Stimulated activated CD8-positive, alpha-beta memory T cell treated with anti-CD3 and anti-CD28 coated beads, Interleukin-4, amount 100 ng/mL, for 48 hours (primary cell): ENCODE results near the gene RABEP2.
"Not testable (repeated sequence)": the region's sequence is repeated elsewhere in the genome, so short reads cannot be mapped to it uniquely, and the experiment has no call there.

ENCODE experiments used
- DNase-seq: peaks from one replicate; pipeline ENCODE4 v3.0.0-alpha.2; 2020

RABEP2 gene

DNA sequence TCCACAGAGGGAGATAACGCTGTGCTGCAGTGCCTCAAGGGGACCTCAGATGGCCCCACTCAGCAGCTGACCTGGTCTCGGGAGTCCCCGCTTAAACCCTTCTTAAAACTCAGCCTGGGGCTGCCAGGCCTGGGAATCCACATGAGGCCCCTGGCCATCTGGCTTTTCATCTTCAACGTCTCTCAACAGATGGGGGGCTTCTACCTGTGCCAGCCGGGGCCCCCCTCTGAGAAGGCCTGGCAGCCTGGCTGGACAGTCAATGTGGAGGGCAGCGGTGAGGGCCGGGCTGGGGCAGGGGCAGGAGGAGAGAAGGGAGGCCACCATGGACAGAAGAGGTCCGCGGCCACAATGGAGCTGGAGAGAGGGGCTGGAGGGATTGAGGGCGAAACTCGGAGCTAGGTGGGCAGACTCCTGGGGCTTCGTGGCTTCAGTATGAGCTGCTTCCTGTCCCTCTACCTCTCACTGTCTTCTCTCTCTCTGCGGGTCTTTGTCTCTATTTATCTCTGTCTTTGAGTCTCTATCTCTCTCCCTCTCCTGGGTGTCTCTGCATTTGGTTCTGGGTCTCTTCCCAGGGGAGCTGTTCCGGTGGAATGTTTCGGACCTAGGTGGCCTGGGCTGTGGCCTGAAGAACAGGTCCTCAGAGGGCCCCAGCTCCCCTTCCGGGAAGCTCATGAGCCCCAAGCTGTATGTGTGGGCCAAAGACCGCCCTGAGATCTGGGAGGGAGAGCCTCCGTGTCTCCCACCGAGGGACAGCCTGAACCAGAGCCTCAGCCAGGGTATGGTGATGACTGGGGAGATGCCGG is 7.5 kb upstream of the RABEP2 start:
- no peak for DNase-seq

DNA sequence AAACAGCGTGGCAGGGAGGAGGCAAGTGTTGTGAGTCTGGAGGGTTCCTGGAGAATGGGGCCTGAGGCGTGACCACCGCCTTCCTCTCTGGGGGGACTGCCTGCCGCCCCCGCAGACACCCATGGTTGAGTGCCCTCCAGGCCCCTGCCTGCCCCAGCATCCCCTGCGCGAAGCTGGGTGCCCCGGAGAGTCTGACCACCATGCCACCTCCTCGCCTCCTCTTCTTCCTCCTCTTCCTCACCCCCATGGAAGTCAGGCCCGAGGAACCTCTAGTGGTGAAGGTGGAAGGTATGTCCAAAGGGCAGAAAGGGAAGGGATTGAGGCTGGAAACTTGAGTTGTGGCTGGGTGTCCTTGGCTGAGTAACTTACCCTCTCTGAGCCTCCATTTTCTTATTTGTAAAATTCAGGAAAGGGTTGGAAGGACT is 6.8 kb upstream of the RABEP2 start, which contains the start of gene CD19:
TSS of gene CD19 (plus strand) at position 171 of the 425 bp plus-strand sequence. CDS start at position 201, 30 bp downstream.
- DNase-seq = no peak

DNA sequence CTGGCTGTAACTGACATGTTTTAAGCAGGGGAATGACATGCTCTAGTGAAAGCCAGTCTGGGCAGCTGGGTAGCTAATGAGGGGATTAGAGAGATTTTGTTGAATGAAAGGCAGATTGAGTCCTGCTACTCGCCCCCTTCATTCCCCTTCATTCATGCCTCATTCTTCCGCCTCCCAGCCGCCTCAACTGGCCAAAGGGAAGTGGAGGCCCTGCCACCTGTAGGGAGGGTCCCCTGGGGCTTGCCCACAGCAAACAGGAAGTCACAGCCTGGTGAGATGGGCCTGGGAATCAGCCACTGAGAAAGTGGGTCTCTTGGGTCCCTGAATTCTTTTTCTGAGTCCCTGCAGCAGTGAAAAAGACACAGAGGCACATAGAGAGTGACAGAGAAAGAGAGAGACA is 5.6 kb upstream of the RABEP2 start:
- no peak for DNase-seq

DNA sequence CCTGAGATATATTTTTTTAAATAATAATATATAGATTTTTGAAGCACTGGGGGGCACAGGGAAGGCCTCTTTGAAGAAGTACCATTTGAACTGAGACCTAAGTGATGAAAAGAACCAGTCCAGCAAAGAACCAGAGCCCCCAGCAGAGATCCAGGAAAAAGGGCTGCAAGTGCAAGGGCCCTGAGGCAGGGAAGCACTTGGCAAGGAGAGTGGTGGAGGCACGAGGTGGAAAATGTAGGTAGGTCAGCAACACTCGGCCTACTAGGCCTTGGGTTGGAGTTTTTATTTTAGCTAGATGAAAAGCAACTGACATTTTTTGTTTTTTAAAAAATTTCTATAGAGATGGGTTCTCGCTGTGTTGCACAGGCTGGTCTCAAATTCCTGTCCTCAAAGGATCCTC is 5.2 kb upstream of the RABEP2 start:
- no peak for DNase-seq

DNA sequence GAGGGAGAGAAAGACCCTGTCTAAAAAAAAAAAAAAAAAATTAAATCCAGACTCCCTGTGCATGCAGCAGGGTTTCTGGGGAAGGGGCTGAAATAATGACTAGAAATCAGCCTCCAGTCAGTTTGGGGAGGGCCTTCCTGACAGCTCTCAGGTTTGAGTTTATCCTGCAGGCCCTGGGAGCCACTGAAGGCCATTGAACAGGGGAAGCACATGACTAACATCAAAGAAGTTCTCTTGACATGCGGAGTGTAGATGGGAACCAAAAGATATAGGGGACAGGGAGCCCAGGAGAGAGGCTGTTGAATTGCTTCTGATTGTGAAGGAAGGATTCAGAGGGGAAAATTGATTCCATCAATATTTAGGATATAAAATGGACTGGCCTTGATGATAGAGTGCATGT is 2.8 kb upstream of the RABEP2 start:
- no peak for DNase-seq

DNA sequence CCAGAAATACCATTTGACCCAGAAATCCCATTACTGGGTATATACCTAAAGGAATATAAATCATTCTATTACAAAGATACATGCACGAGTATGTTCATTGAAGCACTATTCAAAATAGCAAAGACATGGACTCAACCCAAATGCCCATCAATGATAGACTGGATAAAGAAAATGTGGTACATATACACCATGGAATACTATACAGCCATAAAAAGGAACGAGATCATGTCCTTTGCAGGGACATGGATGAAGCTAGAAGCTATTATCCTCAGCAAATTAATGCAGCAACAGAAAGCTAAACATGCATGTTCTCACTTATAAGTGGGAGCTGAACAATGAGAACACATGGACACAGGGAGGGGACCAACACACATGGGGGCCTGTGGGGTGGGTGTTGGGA is 1.2 kb upstream of the RABEP2 start:
- not testable (repeated sequence) for DNase-seq

DNA sequence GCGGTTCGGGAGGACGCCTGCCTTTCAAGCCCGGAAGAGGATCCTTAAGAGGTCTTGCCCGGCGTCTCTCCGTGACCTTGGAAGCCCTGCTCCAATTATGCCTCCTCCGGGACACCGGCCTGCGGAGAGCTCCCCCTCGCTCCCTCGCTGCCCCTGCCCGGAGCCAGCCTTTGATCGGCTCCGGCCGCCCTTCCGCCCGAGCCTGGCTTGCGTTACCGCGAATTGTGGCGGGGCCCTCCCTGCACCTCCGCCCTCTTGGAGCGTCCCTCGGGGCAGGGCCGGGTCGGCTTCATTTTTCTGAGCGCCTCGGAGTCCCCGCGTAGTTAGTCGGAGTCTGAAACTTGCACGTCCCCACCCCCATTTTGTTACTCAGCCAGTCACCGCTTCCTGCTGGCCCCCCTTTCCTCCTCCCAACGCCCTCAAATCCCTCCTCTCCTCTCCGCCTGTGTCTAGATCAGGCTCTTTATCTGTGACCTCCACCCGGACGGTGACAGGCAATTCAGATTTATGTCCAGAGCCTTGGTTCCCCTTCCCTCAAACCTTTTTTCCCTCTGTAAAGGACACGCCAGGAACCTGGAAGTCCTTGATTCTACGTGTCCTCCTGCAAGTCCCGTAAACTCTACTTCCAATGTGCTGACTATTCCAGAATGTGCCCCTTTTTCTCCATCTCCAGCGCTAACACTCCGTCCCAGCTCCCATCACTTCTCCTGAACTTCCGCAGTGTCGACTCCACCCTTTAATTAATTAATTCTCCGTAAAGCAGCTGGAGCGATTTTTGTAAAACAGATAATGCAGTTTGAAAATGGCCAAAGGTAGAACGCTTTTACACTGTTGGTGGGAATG is 569 bp upstream of the RABEP2 start:
- peak; percentile 88 for DNase-seq

DNA sequence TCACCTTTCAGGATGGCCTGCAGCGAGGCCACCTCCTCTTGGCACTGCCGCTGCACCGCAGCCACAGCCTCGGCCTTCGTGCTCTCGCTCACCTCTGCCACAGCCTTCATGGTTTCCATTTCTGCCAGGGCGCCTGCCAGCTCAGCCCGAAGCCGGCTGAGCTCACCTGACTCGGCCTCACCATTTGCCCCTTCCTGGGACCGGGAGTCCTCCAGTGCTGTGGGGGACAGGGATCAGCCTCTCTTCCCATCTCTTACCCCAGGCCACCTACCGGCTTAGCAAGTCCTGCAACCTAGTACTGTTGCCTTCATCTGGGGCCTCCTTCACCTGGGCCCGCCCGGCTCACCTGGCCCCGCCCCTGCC is 658 bp downstream of the RABEP2 start:
- no peak for DNase-seq

DNA sequence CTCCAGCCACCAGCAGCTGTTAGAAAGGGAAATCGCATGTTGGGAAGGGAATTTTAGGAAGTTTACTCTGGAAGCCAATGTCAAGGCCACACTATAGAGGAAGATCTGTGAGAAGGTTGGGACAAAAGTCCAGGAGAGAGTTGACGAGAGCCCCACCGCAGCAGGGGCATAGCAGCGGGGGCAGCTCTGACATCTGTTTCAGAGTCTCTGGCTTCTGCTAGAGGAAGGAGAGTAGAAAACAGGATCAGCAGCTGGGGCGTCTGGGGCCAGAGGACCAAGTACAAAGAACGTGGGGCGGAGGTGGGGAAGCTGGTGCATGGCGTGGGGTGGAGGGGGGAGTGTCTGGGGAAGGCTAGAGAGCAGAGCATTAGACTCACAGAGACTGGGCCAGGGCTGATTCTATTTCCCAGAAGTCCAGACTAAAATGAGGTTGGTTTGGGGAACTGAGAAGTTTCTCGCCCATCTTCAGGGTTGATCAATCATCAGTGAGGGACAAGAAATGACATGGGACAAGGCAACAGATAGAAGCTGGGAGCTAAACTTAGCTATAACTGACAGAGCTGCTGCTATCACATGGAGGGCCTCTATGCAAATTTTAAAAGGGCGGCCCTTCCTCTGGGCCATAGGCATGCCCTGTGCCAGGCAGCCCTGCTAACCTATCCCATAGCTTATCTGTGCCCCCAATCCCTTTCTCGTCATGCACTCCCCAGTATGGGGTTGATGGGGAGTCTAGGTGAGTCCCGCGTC is 1.2 kb downstream of the RABEP2 start:
- DNase-seq = no peak

DNA sequence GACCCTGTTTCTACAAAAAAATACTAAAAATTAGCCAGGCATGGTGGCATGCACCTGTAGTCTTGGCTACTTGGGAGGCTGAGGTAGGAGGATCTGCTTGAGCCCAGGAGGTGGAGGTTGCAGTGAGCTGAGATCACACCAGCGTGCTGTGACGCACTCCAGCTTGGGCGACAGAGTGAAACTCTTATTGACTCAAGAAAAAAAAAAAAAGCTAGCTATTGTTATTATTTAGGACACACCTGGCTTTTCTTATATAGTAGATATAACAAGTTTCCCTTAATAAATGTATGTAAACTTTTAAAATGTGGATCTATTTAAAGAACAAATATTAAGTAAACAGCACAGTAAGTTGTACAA is 1.8 kb downstream of the RABEP2 start:
- no peak for DNase-seq

DNA sequence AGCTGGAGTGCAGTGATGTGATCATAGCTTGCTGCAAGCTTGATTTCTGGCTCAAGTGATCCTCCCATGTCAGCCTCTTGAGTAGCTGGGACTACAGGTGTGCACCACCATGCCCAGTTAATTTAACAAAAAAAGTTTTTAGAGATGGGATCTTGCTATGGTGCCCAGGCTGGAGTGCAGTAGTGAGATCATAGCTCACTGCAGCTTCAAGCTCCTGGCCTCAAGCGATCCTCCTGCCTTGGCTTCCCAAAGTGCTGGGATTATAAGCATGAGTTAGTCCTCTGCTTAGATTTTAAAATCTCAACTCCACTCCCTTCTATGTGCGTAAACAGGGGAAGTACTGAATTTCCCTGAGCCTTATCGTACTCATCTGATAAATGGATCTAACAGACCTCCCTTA is 6.3 kb downstream of the RABEP2 start:
- DNase-seq = no peak

DNA sequence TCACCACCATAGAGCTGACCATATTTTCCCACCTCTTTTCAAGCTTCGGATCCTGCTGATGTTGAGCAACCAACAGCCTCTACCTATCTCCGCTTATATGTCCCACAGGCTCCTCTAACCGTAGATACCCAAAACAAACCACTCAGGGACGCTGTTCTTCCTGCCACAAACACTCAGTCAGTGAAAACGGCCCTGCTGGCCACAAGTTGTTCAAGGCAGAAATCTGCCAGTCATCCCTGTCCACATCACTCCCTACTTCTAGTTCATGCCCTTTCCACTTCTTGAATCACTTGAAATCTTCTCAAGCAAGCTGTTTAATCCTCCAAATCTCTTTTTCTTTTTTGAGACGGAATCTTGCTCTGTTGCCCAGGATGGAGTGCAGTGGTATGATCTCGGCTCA is 7.9 kb downstream of the RABEP2 start:
- DNase-seq = no peak

DNA sequence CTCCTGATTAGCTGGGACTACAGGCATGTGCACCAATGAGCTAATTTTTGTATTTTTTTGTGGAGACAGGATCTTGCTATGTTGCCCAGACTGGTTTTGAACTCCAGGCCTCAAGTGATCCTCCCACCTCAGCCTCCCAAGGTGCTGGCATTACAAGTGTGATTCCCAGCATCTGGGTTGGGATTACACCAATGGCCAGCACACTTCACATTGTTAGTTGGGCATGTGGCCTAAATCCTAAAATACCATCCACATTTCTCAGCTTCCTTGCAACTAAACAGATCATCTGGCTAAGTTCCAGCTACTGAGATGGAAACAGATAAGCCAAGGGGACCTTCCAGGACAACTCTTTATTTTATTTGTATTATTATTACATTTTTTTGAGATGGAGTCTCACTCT is 9.9 kb downstream of the RABEP2 start:
- DNase-seq = no peak

DNA sequence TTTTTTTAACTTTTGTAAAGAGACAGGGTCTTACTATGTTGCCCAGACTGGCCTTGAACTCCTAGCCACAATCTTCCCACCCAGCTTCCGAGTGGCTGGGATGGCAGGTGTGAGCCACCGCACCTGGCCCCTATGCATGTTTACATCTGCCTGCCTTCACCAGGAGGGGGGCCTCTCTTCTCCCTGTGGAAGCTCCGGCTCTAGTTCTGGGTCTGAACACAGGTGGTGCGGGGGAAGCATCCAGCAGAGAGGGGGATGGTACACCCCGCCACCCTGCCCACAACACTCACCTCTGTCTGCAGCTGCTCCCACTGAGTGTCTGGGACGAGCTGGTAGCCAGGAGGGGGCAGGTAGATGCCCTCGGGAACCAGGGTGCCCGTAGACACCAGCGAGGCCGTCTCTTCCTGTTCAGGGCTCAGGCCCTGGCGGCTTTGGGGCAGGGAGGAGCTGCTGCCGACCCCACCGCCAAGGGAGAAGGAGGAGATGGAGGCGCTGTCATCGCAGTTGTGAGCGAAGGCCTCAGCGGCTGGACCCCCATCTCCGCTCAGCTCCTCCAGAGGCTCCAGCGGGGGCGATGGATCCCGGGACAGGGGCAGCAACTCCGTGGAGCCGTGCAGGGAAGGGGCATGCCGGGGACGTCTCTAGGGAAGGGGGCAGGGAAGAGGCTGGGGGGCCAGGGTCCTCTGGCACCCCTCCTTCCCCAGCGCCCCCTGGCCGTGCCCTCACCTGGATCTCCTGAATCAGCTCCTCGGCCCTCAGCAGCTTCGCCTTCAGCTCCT is 10.9 kb downstream of the RABEP2 start:
- no peak for DNase-seq

DNA sequence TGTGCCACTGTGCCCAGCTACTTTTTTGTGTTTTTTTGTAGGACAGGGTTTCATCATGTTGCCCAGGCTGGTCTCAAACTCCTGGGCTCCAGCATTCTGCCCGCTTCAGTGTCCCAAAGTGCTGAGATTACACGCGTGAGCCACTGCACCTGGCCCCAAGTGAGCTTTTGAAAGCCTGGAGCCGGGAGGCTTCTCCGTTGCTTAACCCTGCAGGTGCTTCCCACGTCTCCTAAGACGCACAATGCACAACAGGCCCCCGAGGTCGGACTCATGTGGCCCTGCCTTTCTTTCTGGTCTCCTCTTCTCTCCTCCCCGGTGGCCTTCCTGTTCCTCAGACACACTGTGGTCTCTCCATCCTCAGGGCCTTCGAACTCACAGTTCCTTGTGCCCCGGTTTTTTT is 12.5 kb downstream of the RABEP2 start:
- no peak for DNase-seq

DNA sequence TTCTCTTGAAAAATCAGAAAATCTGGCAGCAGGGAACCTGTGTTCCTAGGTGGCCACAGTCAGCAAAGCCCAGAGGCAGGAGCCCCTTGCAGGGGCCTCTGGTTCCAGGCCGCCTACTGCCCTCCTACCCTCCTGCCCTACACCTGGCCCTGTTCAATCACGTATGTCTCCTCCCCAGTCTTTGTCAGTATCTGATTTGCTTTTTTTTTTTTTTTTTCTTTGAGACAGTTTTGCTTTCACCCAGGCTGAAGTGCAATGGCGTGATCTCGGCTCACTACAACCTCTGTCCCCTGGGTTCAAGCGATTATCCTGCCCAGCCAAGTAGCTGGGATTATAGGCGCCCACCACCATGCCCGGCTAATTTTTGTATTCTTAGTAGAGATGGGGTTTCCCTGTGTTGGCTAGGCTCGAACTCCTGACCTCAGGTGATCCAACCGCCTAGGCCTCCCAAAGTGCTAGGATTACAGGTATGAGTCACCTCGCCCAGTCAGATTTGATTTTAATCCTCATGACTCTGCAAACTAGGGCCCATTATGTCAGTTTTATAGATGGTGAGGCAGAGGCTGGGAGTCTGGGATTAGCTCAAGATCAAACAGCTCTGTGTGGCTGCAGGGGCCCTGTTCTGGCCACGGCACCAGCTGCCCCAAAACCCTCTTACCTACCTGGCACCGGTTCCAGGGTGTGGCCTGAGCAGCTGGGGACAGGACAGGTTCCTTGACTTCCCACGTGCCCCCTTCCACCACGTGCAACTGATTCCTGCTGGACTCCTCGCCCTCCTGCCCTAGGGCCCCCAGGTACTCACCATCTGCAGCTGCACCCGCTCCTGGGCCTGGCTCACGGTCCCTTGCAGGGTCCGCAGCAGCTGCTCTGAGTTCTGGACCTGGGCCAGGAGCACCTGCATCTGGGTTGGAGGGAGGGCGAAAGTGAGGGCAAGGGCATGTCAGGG is 14.7 kb downstream of the RABEP2 start:
- no peak for DNase-seq

DNA sequence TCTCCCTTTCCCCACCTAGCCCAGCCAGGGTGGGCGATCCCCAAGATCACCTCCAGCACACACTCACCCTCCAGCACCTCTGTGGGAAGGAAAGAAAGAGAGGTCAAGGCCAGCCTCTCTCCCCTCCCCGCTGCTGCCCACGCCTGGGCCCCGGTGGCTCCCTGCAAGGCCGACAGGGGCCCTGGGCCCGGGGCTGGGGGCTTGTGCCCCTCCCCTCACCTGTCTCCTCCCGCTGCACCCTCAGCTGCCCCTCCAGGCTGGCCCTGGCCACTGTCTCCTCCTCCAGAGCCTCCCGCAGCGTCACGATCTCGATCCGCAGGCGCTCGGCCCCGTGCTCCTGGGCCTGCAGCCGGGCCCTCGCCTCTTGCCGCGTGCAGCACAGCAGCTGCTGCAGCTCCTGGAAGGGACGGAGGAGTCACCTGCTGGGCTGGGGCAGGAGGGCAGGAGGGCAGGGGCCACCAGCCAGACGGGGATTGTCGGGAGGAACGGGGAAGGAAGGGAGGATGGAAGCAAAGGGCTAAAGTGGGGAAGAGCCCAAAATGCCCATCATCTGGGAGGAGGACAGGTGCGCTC is 19.2 kb downstream of the RABEP2 start:
- no peak for DNase-seq

DNA sequence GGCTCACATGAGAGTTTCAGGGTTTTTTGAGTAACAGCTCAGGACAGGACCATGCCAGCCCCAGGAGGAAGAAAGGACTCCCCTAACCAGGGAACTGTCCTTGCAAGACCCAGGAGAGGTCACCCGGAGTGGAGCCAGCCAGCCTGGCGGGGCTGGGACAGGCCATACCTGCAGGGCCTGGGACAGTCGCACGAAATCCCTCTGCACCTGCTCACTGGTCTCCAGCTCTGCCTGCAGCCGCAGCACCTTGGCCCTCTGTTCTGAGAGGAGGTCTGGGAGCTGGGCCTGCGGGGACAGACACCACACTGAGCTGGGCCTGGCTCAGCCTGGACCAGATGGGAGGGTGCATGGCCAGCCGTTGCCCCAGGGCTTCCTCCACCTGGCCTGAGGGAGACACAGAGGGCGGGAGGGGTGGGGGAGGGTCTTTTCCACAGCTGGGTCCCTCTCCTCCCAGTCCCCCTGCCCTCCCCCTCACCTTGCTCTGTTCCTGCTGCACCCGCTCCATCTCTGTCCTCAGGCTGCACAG is 19.7 kb downstream of the RABEP2 start:
- no peak for DNase-seq

DNA sequence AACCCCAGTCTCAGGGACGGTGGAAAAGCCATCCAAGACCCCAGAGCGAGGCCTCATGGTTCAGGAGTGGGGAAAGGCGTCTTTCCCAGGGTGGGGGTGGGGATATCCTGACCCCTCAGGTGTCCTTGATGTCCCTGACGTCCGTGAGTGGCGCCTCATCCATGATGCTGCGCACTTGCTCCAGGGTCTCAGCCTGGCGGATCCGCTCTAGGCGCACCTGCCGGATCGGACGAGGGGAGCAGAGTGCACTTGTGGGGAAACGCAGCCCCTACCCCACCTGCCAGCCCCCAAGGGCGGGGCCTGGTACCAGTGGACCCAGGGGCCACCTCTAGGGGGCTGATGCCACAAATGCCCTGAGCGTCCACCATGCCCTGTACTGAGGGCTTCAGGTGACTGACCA is 20.2 kb downstream of the RABEP2 start:
- no peak for DNase-seq

DNA sequence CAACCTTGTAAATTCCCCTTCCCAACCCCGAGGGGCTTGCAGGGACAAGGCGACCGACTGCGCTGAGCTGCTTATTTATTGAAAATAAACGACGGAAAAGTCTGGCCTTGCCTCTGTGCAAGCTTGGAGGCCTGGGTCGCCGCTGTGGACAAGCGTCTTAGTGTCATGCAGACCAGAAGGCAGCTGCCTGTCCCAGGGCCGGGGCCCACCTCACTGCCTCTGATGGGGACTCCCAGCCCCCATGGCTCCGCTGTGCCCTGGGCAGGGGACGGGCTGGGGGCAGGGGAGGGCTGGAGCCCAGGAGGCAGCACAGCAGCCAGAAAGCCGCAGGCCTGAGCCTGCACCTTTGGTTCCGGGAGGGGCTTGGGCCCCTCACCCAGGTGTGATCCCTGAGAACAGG is 20.7 kb downstream of the RABEP2 start:
- DNase-seq = no peak
